Measurements from ENCODE around the gene MARS2.

DNA sequence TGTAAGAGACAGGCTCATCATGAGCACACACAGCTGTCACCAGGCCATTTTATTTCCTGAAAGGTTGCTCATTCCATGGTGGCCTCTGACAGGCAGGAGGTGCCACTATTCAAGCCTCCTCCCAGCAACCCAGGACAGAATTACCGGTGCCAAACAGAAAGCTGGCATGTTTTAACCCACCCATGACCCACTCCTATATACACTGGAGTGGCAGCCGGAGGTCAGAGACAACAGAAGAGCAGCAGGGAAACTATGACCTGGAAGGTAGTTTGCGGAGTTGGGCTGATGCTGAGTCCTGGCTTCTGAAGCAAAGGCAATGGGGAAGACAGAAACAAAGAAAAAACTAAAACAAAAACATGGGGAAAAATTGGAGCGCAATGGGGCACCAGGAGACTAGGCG, 32.1 kb upstream of the MARS2 start:
- TF ChIP-seq, protein P1, sequence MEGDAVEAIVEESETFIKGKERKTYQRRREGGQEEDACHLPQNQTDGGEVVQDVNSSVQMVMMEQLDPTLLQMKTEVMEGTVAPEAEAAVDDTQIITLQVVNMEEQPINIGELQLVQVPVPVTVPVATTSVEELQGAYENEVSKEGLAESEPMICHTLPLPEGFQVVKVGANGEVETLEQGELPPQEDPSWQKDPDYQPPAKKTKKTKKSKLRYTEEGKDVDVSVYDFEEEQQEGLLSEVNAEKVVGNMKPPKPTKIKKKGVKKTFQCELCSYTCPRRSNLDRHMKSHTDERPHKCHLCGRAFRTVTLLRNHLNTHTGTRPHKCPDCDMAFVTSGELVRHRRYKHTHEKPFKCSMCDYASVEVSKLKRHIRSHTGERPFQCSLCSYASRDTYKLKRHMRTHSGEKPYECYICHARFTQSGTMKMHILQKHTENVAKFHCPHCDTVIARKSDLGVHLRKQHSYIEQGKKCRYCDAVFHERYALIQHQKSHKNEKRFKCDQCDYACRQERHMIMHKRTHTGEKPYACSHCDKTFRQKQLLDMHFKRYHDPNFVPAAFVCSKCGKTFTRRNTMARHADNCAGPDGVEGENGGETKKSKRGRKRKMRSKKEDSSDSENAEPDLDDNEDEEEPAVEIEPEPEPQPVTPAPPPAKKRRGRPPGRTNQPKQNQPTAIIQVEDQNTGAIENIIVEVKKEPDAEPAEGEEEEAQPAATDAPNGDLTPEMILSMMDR (optimal IDR thresholded peaks at IDR 0.05 in 1 of 3, IDR thresholded peaks at IDR 0.05 in 1 of 3, conservative IDR thresholded peaks at IDR 0.05 in 1 of 3; ENCODE audit: extremely low read depth in 1 of 3, insufficient read depth in 2 of 3, low read length in 3 of 3), result no peak
- no peak for TF ChIP-seq EZH2 (IDR thresholded peaks at IDR 0.05; ENCODE audit: low read length)
